HCEC 1CT (cell line): ENCODE measurements around the gene CRTAC1.

ENCODE experiments used
- DNase-seq: peaks from one replicate; pipeline ENCODE4 v3.0.0-alpha.2; 2017

Gene CRTAC1

DNA sequence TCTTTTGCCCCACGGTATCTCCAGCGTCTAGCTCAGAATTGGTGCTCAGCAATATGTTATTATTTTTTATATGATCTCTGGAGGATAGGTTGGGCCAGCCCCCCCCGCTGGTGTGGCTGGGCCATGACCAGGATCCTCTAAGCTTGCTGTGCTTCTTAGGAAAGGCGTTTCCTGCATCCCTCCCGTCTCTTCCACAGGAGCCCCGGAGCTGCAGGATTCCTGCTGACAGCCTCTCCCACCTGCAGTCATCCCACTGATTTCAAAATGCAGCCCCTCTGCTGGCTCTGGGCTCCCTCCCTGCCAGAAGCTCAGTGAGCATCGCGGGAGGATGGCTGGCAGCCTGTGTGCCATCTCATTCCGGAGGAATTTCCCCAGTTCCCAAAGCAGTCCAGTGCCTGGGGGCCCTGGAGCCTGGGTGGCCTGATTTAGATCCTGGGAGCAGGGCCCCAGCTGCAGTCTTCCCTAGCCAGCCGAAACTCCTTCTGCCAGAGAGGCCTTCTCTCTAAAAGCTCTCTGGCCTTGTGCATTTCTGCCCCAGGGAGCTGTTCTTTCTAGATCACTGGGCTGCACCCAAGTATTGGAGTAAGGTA, 202.6 kb downstream of the CRTAC1 start:
- DNase-seq, result no peak

DNA sequence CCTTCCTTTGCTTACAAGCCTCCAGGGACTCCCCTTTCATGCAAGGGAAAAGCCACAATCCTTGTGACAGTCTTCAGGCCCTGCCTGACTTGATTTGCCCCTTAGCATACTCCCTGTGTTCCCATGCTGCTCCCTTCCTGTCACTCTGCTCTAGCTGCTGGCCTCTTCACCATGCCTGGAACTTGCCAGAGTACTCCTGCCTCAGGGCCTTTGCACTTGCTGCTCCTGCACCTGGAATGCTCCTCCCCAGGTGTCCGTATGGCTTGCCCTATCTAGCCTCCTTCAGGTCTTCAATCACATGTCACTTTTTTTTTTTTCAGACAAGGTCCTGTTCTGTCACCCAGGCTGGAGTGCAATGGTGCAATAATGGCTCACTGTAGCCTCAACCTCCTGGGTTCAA, 203.5 kb downstream of the CRTAC1 start:
- no peak for DNase-seq

DNA sequence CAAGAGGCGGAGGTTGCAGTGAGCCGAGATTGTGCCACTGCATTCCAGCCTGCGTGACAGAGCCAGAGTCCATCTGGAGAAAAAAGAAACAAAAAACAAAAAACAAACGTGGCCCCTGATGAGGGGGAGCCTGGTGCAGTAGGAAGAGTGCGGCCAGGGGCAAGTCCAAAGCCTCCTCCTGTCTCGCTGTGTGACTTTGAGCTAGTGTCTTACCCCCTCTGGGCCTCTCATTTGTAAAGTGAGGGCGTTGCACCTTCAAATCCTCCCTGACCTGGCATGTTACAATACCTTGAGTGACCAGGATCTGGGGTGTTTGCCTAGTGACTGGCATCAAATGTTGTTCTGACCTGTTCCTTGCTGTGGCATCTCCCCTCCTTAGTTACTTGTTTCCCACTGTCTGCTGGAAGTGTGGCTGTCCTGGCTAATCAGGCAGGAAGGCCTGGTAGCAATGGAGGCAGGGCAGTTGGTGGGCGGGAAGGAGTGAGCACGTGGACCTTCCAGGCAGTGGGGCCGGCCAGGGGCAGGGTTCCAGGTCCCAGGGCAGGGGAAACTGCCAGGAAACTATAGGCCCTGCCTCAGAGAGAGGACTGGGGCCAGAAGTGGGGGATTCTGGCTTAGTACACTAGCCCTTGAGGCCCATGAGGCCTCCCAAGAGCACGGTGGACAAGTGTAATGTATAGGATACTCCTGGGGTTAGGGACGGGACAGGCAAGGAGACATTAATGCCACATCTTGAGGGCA, 205.2 kb downstream of the CRTAC1 start:
- DNase-seq, result no peak

DNA sequence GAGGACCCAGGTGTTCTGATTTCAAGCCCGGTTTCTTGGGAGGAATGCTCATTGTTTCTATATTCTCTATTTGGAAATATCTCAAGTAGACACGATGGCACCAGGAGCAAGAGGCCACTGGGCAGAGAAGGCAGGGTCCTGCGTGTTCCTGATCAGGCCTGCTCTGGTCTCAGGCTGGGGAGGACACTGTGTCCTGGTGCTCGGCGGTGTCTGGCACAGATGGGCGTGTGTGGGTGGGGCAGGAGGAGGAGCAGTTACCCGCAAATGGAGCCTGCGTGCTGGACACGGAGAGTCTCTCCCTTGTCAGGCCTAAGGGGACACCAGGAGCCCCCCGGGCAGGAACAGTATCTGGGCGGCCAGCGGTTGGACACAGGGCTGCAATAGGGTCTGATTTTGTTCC, 206.7 kb downstream of the CRTAC1 start:
- no peak for DNase-seq

DNA sequence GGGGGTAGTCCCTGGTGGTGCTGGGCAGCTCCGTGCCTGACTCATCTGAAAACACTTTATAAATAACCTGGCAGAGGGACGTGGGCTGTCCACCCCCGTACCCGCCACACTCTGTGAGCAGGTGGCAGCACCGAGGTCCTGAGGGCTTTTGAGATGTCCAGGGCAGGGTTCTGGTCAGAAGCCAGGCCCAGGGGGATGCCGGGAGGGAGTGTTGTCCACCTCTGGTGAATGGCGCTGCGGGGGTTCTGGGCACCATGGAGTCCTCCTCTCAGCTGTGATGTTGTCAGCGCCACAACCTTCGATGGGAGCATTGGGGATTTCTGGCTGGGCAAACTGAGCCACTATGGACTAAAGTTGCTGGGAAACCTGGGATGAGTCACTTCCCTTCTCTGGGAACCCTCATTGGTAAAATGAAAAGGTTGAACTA, 208.1 kb downstream of the CRTAC1 start:
- DNase-seq, result no peak

DNA sequence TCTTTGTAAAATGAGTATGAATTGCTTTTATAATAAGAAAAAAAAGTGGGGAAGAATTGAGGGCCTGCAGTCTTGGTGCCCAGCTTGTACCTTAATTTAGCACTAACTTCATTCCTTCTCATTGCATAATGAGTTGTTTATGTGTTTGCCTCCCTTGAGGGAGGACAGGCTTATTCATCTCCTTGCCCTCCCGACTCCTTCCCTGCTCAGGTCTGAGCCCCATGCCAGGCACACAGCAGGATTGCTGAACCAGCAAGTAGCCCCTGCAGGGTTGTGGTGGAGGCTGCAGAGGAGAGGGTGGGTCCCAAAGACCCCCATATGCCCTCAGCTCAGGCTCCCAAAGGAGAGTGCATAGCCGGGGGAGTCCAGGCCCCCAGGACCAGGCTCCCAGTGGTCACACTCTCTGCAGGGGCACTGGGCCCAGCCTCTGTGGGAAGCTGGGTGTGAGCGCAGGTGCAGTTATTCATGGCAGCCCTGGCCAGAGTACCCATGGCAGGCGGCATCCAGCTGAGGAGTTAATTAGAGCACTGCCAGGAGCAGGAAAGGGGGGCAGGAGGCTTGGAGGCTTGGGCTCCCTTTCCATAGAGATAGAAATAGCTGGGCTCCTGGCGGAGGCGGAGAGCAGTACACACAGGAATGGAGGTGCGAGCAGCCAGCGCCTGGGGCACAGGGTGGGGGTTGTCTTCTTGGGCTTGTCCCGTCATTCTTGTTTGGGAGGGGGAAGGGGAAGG, 208.9 kb downstream of the CRTAC1 start:
- DNase-seq, result no peak

DNA sequence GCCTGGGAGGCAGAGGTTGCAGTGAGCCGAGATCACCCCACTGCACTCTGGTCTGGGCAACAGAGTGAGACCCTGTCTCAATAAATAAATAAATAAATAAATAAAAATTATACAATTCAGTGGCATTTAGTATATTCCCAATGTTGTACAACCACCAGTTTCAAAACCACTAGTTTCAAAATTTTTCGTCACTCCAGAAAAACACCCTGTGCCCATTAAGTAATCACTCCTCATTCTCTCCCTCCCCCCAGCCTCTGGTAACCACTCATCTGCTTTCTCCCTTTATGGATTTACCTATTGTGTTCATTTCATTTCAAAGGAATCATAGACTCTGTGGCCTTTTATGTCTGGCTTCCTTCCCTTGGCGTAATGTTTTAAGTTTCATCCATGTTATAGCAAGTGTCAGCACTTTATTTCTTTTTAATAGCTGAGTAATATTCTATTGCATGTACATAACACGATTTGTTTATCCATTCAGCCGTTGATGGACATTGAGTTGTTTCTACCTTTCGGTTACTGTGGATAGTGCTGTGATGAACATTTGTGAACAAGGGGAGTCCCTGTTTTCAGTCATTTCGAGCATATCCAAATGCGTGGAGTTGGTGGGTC, 210.2 kb downstream of the CRTAC1 start:
- no peak for DNase-seq

DNA sequence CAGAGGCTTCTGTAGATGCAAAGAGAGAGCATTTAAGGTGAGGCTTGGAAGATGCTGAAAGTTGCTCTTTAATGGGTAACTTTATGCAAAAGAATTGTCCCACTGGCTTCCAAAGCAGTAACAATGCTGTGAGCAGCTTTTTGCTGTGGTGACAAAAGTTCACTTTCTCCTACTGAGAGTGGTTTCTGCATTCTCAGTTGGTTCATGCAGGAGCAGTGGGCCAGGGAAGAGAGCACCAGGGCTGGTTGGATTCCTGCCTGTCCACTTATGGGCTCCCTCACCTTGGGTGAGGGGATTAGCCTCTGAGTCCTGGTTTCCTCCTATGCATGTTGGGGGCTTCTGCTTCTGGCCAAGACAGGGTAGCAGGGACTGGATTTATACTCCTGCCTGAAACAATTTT, 211.8 kb downstream of the CRTAC1 start:
- DNase-seq, result no peak

DNA sequence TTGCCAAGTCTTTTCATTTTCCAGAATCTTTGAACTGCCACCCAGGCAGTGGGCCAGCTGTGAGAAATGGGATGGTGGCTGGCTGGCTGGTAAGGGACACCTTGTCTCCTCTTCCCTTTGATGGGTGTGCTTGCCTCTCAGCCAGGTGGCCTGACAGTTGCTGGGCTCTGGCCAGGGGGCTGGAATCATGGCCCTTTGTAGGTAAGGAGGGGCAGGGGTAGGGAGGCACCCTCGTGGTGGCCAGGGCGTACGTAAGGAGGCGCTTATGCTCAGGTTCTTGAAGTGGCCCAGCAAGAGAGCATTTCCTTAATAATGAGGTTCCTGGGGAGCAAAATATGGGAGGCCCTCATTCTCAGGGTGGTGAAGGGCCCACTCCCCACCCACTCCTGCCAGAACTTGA, 213.8 kb downstream of the CRTAC1 start:
- DNase-seq, result no peak
